GM23338 (cell line): ENCODE data around the gene FBXO41. TPM values are rescaled to one million over a fixed set of nuclear protein-coding genes. Genes with fewer than 3 reads are reported as not detected.

Source experiments
- ATAC-seq: fragments of 200-7000 bp; cut with Tn5 transposase; 3 replicates; pipeline ENCODE4 v1.9.1; 2020
- DNase-seq: peaks from one replicate; pipeline ENCODE4 v3.0.0-alpha.2; 2015; ENCODE audit warnings: low spot score
- H2AFZ ChIP-seq: fragments of 200-600 bp; sonication (generic); 2 replicates; pipeline ENCODE4 v1.8.0; 2016; ENCODE audit warnings: antibody characterized with exemption, mild to moderate bottlenecking, moderate library complexity
- H3F3A ChIP-seq: fragments of 200-600 bp; sonication (generic); replicated peaks from 2 replicates; pipeline ENCODE4 v1.8.0; 2017; ENCODE audit warnings: antibody characterized with exemption, mixed run types, low read depth
- H3K27ac ChIP-seq: fragments of 200-600 bp; sonication (generic); 2 replicates; pipeline ENCODE4 v1.6.1; 2016; ENCODE audit warnings: low read depth
- H3K27me3 ChIP-seq: fragments of 200-600 bp; sonication (generic); 2 replicates; pipeline ENCODE4 v1.8.0; 2016; ENCODE audit warnings: mild to moderate bottlenecking, mixed run types, moderate library complexity; ENCODE audit not compliant: insufficient read depth
- H3K36me3 ChIP-seq: fragments of 200-600 bp; sonication (generic); 2 replicates; pipeline ENCODE4 v1.8.0; 2016; ENCODE audit warnings: mild to moderate bottlenecking; ENCODE audit not compliant: insufficient read depth
- H3K4me1 ChIP-seq: fragments of 200-600 bp; sonication (generic); 2 replicates; pipeline ENCODE4 v1.8.0; 2016; ENCODE audit warnings: mild to moderate bottlenecking, moderate library complexity; ENCODE audit not compliant: insufficient read depth
- H3K4me2 ChIP-seq: fragments of 200-600 bp; sonication (generic); 2 replicates; pipeline ENCODE4 v1.7.1; 2017; ENCODE audit warnings: mixed run types
- H3K4me3 ChIP-seq: fragments of 200-600 bp; sonication (generic); 2 replicates; pipeline ENCODE4 v1.6.1; 2016; ENCODE audit warnings: mixed run types
- H3K79me2 ChIP-seq: fragments of 200-600 bp; sonication (generic); replicated peaks from 2 replicates; pipeline ENCODE4 v1.8.0; 2017; ENCODE audit warnings: mild to moderate bottlenecking; ENCODE audit not compliant: insufficient read depth
- H3K9me2 ChIP-seq: fragments of 200-600 bp; sonication (generic); 2 replicates; pipeline ENCODE4 v1.8.0; 2017; ENCODE audit not compliant: insufficient read depth
- H4K20me1 ChIP-seq: fragments of 200-600 bp; sonication (generic); replicated peaks from 2 replicates; pipeline ENCODE4 v1.8.0; 2017; ENCODE audit warnings: mild to moderate bottlenecking; ENCODE audit not compliant: insufficient read depth
- H3K27ac Mint-ChIP-seq: 2 replicates; pipeline ENCODE4 v1.8.0; 2020; ENCODE audit warnings: inconsistent platforms, mild to moderate bottlenecking, moderate library complexity, mixed read lengths
- H3K27me3 Mint-ChIP-seq: 3 replicates; pipeline ENCODE4 v1.8.0; 2022; ENCODE audit warnings: low read depth, mild to moderate bottlenecking, moderate library complexity, mixed read lengths, inconsistent platforms; ENCODE audit not compliant: insufficient read depth, poor library complexity
- H3K36me3 Mint-ChIP-seq: 3 replicates; pipeline ENCODE4 v1.8.0; 2021; ENCODE audit warnings: low read depth, mild to moderate bottlenecking, inconsistent platforms, moderate library complexity, mixed read lengths
- H3K4me1 Mint-ChIP-seq: 3 replicates; pipeline ENCODE4 v1.8.0; 2020; ENCODE audit warnings: mild to moderate bottlenecking, inconsistent platforms, mixed read lengths
- H3K4me3 Mint-ChIP-seq: 3 replicates; pipeline ENCODE4 v1.8.0; 2021; ENCODE audit warnings: moderate library complexity, mild to moderate bottlenecking, inconsistent platforms, mixed read lengths
- H3K9me3 Mint-ChIP-seq: 3 replicates; pipeline ENCODE4 v1.8.0; 2020; ENCODE audit warnings: moderate library complexity, mild to moderate bottlenecking, inconsistent platforms, mixed read lengths
- CREB1 ChIP-seq: fragments of 250-450 bp; sonication (Bioruptor Pico); IDR thresholded peaks from 2 replicates; pipeline ENCODE4 v1.5.0; 2020; ENCODE audit warnings: low read depth, mild to moderate bottlenecking, moderate library complexity
- CTCF ChIP-seq, 2 experiments: fragments of 200-600 bp in 1 of 2; sonication (generic) in 1 of 2; conservative IDR thresholded peaks; 2 replicates each; pipeline versions ENCODE4 v1.5.1 to v1.6.1; 2016 to 2017; ENCODE audit warnings: antibody characterized with exemption in 2 of 2, low read depth in 2 of 2, mild to moderate bottlenecking in 2 of 2, moderate library complexity in 1 of 2
- ETS1 ChIP-seq: IDR thresholded peaks from 2 replicates; pipeline ENCODE4 v1.6.1; 2016; ENCODE audit warnings: antibody characterized with exemption
- EZH2 ChIP-seq: fragments of 200-600 bp; sonication (generic); IDR thresholded peaks from one replicate; pipeline ENCODE4 v1.8.0; 2017; ENCODE audit warnings: antibody characterized with exemption, mild to moderate bottlenecking, low read depth; ENCODE audit not compliant: unreplicated experiment
- EZH2phosphoT487 ChIP-seq: fragments of 200-600 bp; sonication (generic); IDR thresholded peaks from one replicate; pipeline ENCODE4 v1.8.1; 2018; ENCODE audit warnings: antibody characterized with exemption; ENCODE audit not compliant: unreplicated experiment
- JUNB ChIP-seq: IDR thresholded peaks from one replicate; pipeline ENCODE4 v1.6.1; 2016; ENCODE audit warnings: antibody characterized with exemption; ENCODE audit not compliant: unreplicated experiment
- NANOG ChIP-seq: IDR thresholded peaks from 2 replicates; pipeline ENCODE4 v1.6.1; 2016; ENCODE audit warnings: antibody characterized with exemption, borderline replicate concordance
- POLR2AphosphoS5 ChIP-seq: IDR thresholded peaks from 2 replicates; pipeline ENCODE4 v1.6.1; 2016; ENCODE audit warnings: antibody characterized with exemption, low read depth
- REST ChIP-seq: IDR thresholded peaks from one replicate; pipeline ENCODE4 v1.6.1; 2018; ENCODE audit warnings: antibody characterized with exemption; ENCODE audit not compliant: unreplicated experiment
- STAT1 ChIP-seq: IDR thresholded peaks from one replicate; pipeline ENCODE4 v1.6.1; 2016; ENCODE audit warnings: antibody characterized with exemption; ENCODE audit not compliant: unreplicated experiment
- ZNF114 ChIP-seq: fragments of 250-450 bp; sonication (Bioruptor Pico); IDR thresholded peaks from 2 replicates; pipeline ENCODE4 v1.5.0; 2020; ENCODE audit warnings: mild to moderate bottlenecking, moderate library complexity
- ZNF331 ChIP-seq: fragments of 250-450 bp; sonication (Bioruptor Pico); IDR thresholded peaks from 2 replicates; pipeline ENCODE4 v1.5.0; 2020; ENCODE audit warnings: low read depth, mild to moderate bottlenecking, moderate library complexity
- ZNF462 ChIP-seq: fragments of 250-450 bp; sonication (Bioruptor Pico); IDR thresholded peaks from 2 replicates; pipeline ENCODE4 v1.5.0; 2020; ENCODE audit warnings: mild to moderate bottlenecking, moderate library complexity
- polyA plus RNA-seq: library from polyadenylated mRNA; unstranded; fragments of >200 nt; fragmentation: Nextera tagmentation; extraction: Ambion mirVana; gene quantifications from 2 replicates; pipeline ENCODE4 v1.2.1, GENCODE V29; 2016
- total RNA-seq: library from RNA; depleted of rRNA; stranded (reverse); fragments of >200 nt; shearing (Covaris generic); gene quantifications from 2 replicates; pipeline ENCODE4 v1.2.3, GENCODE V29; 2014

Gene FBXO41
- total and polyA plus RNA-seq, 2 experiments from 2014 or later, result 3.5 to 13.8 TPM

- Histone ChIP-seq H3K9me2 (no peaks in the 10 kb centered on the region), H3F3A (no peaks in the 10 kb centered on the region), H3K36me3 (no peaks in the 10 kb centered on the region), H3K4me2 (no peak overlapping the region), H3K79me2 (no peaks in the 10 kb centered on the region), H2AFZ (no peak overlapping the region), H3K27ac (no peak overlapping the region), H3K4me3 (no peak overlapping the region), H4K20me1 (no peaks in the 10 kb centered on the region; the same call in 1 of the 2 replicates), H3K4me1 (peaks cover 3% of the 10 kb centered on the region; the same call in 1 of the 2 replicates), H3K27me3 (peaks cover 54% of the 10 kb centered on the region)
- Mint-ChIP-seq H3K9me3 (no peaks in the 10 kb centered on the region), H3K27me3 (peaks cover 32% of the 10 kb centered on the region), H3K27ac (no peak overlapping the region), H3K4me3 (no peak overlapping the region), H3K36me3 (no peaks in the 10 kb centered on the region), H3K4me1 (peaks cover 11% of the 10 kb centered on the region; the same call in 2 of the 3 replicates)
- DNase-seq (peak; percentile 37), ATAC-seq (no peak)
- TF ChIP-seq ZNF331 (no peak), EZH2phosphoT487 (no peak), CREB1 (CRISPR knock-in tag) (no peak), STAT1 (no peak), NANOG (no peak), JUNB (no peak), EZH2 (no peak), ZNF462 (CRISPR knock-in tag) (no peak), CTCF (conservative IDR thresholded peaks at IDR 0.05; ENCODE audit: low read depth in 2 of 2) (no peak), POLR2AphosphoS5 (no peak), REST (no peak), ZNF114 (no peak), ETS1 (no peak)
Measured at GRCh38 chr2:73297586-73297985, 13.3 kb upstream of the FBXO41 start.
